ENCODE results near the gene C1orf167. TPM values are rescaled to one million over a fixed set of nuclear protein-coding genes. Genes with fewer than 3 reads are reported as not detected.

Gene C1orf167
- total and polyA plus RNA-seq, 10 donors, result 0.74 to 4.8 (median 0.88) TPM; not detected in 1

- H3K4me3 ChIP-seq, result no peak overlapping the region
- peaks cover 0 to 58% (median 25%) of the 10 kb centered on the region in 6 donors for H3K36me3 ChIP-seq
- intact Hi-C loops (cut with DNase I; ENCODE audit: low total_unique reads), result no loop called here
- H3K27me3 ChIP-seq (replicated peaks in 1 of 7), result no peaks in the 10 kb centered on the region
- peaks cover 11 to 75% (median 47%) of the 10 kb centered on the region in 6 donors for H3K4me1 ChIP-seq
- no peak for DNase-seq
- H3K9me3 ChIP-seq, result no peaks in the 10 kb centered on the region
- no peak overlapping the region for H3K27ac ChIP-seq
- 87 to 89% (median 88%) methylated on average over 9 of the region's 9 CpGs for WGBS, 5 donors
- TF ChIP-seq CTCF (IDR thresholded peaks at IDR 0.05 in 8 of 11, conservative IDR thresholded peaks at IDR 0.05 in 3 of 11) (no peak), POLR2A (IDR thresholded peaks at IDR 0.05) (no peak), POLR2AphosphoS5 (IDR thresholded peaks at IDR 0.05) (no peak)
Measured at GRCh38 chr1:11744287-11744686, 17.7 kb upstream of the C1orf167 start.

GRCh38 chr1:11746092-11746491 is 15.9 kb upstream of the C1orf167 start:
- WGBS, 5 donors, result 87 to 93% (median 90%) methylated on average over 6 of the region's 6 CpGs
- intact Hi-C loops (cut with DNase I; ENCODE audit: low total_unique reads), result no loop called here
- no peaks in the 10 kb centered on the region for H3K9me3 ChIP-seq
- H3K4me1 ChIP-seq, result peaks cover 4 to 60% (median 29%) of the 10 kb centered on the region in 6 donors
- no peak for TF ChIP-seq POLR2A (IDR thresholded peaks at IDR 0.05)
- TF ChIP-seq POLR2AphosphoS5 (IDR thresholded peaks at IDR 0.05), result no peak
- TF ChIP-seq CTCF (IDR thresholded peaks at IDR 0.05 in 8 of 11, conservative IDR thresholded peaks at IDR 0.05 in 3 of 11), result no peak
- H3K4me3 ChIP-seq, result no peak overlapping the region
- peak overlapping the region in 1 of 8 donors; percentile 16 for H3K27ac ChIP-seq
- H3K36me3 ChIP-seq, result peaks cover 0 to 76% (median 41%) of the 10 kb centered on the region in 6 donors
- no peaks in the 10 kb centered on the region for H3K27me3 ChIP-seq (replicated peaks in 1 of 7)
- no peak for DNase-seq

GRCh38 chr1:11746795-11747487 is 15.1 kb upstream of the C1orf167 start:
- DNase-seq, result no peak
- H3K27ac ChIP-seq, result peak overlapping the region in 1 of 8 donors; percentile 9
- H3K4me3 ChIP-seq, result no peak overlapping the region
- H3K36me3 ChIP-seq, result peaks cover 0 to 84% (median 46%) of the 10 kb centered on the region in 6 donors
- 81 to 90% (median 88%) methylated on average over 16 to 20 of the region's 20 CpGs for WGBS, 5 donors
- intact Hi-C loops (cut with DNase I; ENCODE audit: low total_unique reads), result no loop called here
- H3K4me1 ChIP-seq, result peaks cover 0 to 51% (median 21%) of the 10 kb centered on the region in 6 donors
- TF ChIP-seq POLR2AphosphoS5 (IDR thresholded peaks at IDR 0.05) (no peak), POLR2A (IDR thresholded peaks at IDR 0.05) (no peak), CTCF (IDR thresholded peaks at IDR 0.05 in 8 of 11, conservative IDR thresholded peaks at IDR 0.05 in 3 of 11) (no peak)
- no peaks in the 10 kb centered on the region for H3K9me3 ChIP-seq
- H3K27me3 ChIP-seq (replicated peaks in 1 of 7), result no peaks in the 10 kb centered on the region
